KMS-11 (cell line): ENCODE data around the gene NUDT16L1.
A peak's percentile ranks its signal among the peaks of the same experiment; 100 is the strongest.

Experiments
- H2AFZ ChIP-seq: fragments of 200-600 bp; sonication (generic); 2 replicates; pipeline ENCODE4 v1.6.1; 2016; ENCODE audit warnings: antibody characterized with exemption, mixed run types, low read depth
- H3K27ac ChIP-seq: fragments of 200-600 bp; sonication (generic); 2 replicates; pipeline ENCODE4 v1.6.1; 2016; ENCODE audit warnings: mild to moderate bottlenecking, mixed run types
- H3K27me3 ChIP-seq: fragments of 200-600 bp; sonication (generic); 2 replicates; pipeline ENCODE4 v1.6.1; 2017; ENCODE audit warnings: mild to moderate bottlenecking, low read depth, mixed run types, moderate library complexity; ENCODE audit not compliant: insufficient read depth
- H3K36me3 ChIP-seq: fragments of 200-600 bp; sonication (generic); 2 replicates; pipeline ENCODE4 v1.6.1; 2017; ENCODE audit warnings: mild to moderate bottlenecking, mixed run types; ENCODE audit not compliant: insufficient read depth
- H3K4me1 ChIP-seq: fragments of 200-600 bp; sonication (generic); 2 replicates; pipeline ENCODE4 v1.6.1; 2016; ENCODE audit warnings: mild to moderate bottlenecking, low read depth, mixed run types; ENCODE audit not compliant: poor library complexity, severe bottlenecking
- H3K4me2 ChIP-seq: fragments of 200-600 bp; sonication (generic); 2 replicates; pipeline ENCODE4 v1.7.0; 2016; ENCODE audit warnings: mild to moderate bottlenecking, mixed run types
- H3K4me3 ChIP-seq: fragments of 200-600 bp; sonication (generic); IDR thresholded peaks from 2 replicates; pipeline ENCODE4 v1.6.1; 2017; ENCODE audit warnings: low read depth, low read length, mixed read lengths; ENCODE audit not compliant: insufficient read depth
- H3K79me2 ChIP-seq: fragments of 200-600 bp; sonication (generic); 2 replicates; pipeline ENCODE4 v1.6.1; 2016; ENCODE audit warnings: low read depth, mixed run types; ENCODE audit not compliant: insufficient read depth
- H3K9ac ChIP-seq: fragments of 200-600 bp; sonication (generic); 2 replicates; pipeline ENCODE4 v1.6.1; 2016; ENCODE audit warnings: mild to moderate bottlenecking, mixed run types
- H4K20me1 ChIP-seq: fragments of 200-600 bp; sonication (generic); 2 replicates; pipeline ENCODE4 v1.6.1; 2016; ENCODE audit warnings: mild to moderate bottlenecking, mixed run types; ENCODE audit not compliant: insufficient read depth
- CTCF ChIP-seq: fragments of 200-600 bp; sonication (generic); conservative IDR thresholded peaks from 2 replicates; pipeline ENCODE4 v1.6.1; 2017; ENCODE audit warnings: low read depth, mild to moderate bottlenecking, antibody characterized with exemption, low read length, moderate library complexity, mixed read lengths

NUDT16L1 gene

GRCh38 chr16:4681471-4682083 is 11.8 kb upstream of the NUDT16L1 start:
- Histone ChIP-seq H3K4me1 (peaks cover 25% of the 10 kb centered on the region), H3K4me3 (no peak overlapping the region), H4K20me1 (no peaks in the 10 kb centered on the region), H3K27me3 (no peaks in the 10 kb centered on the region), H3K4me2 (no peak overlapping the region), H3K79me2 (peaks cover 5% of the 10 kb centered on the region; the same call in 1 of the 2 replicates), H3K27ac (no peak overlapping the region), H2AFZ (no peak overlapping the region), H3K36me3 (no peaks in the 10 kb centered on the region), H3K9ac (no peak overlapping the region)
- TF ChIP-seq CTCF: no peak

GRCh38 chr16:4682084-4682591 is 11.2 kb upstream of the NUDT16L1 start:
- no peaks in the 10 kb centered on the region for H3K36me3 ChIP-seq
- peaks cover 19% of the 10 kb centered on the region for H3K4me1 ChIP-seq
- H3K79me2 ChIP-seq: peaks cover 4% of the 10 kb centered on the region; the same call in 1 of the 2 replicates
- no peak overlapping the region for H3K9ac ChIP-seq
- no peak overlapping the region for H2AFZ ChIP-seq
- H4K20me1 ChIP-seq: no peaks in the 10 kb centered on the region
- TF ChIP-seq CTCF: no peak
- H3K4me3 ChIP-seq: no peak overlapping the region
- H3K27ac ChIP-seq: no peak overlapping the region
- no peak overlapping the region for H3K4me2 ChIP-seq
- H3K27me3 ChIP-seq: no peaks in the 10 kb centered on the region

DNA sequence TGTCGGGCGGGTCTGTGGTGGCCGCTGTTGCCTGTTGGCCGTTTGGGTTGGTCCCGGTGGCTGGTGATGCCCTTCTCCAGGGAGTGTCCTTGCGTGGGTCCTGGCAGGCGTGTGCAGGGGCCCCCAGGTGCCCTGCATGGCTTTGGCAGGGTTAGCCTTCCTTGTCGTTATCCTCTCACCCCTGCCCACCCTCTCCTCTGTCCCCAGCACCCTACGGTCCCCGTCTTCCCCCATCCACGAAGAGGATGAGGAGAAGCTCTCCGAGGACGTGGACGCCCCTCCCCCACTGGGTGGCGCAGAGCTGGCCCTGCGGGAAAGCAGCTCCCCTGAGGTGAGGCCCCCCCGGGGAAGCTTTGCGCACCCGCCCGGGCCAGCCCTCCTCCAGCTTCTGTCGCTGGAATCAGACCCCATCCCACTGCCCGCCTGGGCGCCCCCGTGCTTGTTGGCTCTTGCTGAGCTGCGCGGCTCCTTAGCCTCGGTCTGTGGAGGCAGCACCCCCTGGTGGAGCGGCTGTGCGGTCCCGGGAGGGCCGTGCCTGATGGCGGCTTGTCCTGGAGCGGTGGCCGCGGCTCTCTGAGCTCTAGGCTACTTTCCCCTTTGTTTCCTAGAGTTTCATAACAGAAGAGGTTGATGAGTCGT is 10.6 kb upstream of the NUDT16L1 start:
- Histone ChIP-seq H4K20me1 (no peaks in the 10 kb centered on the region), H3K4me1 (peaks cover 13% of the 10 kb centered on the region)

More for the DNA sequence above, 10.6 kb upstream of the NUDT16L1 start:
- no peak overlapping the region for H3K27ac ChIP-seq
- TF ChIP-seq CTCF: 0 out of 2 replicates have a peak, but pooled peaks have one; percentile 19
- no peaks in the 10 kb centered on the region for H3K36me3 ChIP-seq
- H2AFZ ChIP-seq: no peak overlapping the region
- H3K9ac ChIP-seq: no peak overlapping the region
- no peak overlapping the region for H3K4me3 ChIP-seq
- H3K4me2 ChIP-seq: no peak overlapping the region
- H3K27me3 ChIP-seq: no peaks in the 10 kb centered on the region
- no peaks in the 10 kb centered on the region for H3K79me2 ChIP-seq
